ENCODE measurements around the gene CHD1L. TPM values are rescaled to one million over a fixed set of nuclear protein-coding genes. Genes with fewer than 3 reads are reported as not detected.

The CHD1L gene
- total and polyA plus RNA-seq, 2 donors from 2014 or later = 15.2 to 27.7 TPM

DNA sequence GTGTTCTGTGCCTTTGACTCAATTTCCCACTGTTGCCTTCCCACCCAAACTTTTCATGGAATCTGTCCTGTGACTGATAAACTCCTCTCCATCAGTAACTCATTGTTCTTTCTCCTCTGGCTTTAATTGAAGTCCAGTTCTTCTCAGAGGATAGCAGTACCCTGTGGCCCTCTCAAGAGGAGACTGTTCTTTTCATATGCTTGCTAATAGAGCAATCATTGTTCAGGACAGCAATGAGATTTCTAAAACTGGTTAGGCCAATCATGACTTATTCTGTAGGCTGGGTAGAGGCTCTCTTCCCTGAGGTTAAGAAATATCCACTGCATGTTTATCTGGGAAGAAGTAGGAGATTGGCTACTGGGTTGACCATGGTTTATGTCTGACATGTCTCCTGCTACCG lies 98.8 kb downstream of the CHD1L start:
- Histone ChIP-seq H3K27me3 (ENCODE audit: control insufficient read depth, insufficient read depth, low read length) (no peaks in the 10 kb centered on the region), H3K4me3 (ENCODE audit: low read length in 3 of 3) (no peak overlapping the region), H3K4me1 (ENCODE audit: control insufficient read depth in 2 of 3, insufficient read depth in 2 of 3, low read depth in 1 of 3, low read length in 3 of 3) (peaks cover 0 to 2% (median 0%) of the 10 kb centered on the region in 3 donors), H3K36me3 (ENCODE audit: control insufficient read depth in 2 of 3, insufficient read depth in 3 of 3, low read length in 3 of 3) (no peaks in the 10 kb centered on the region), H3K9me3 (ENCODE audit: control insufficient read depth in 2 of 3, insufficient read depth in 1 of 3, low read length in 3 of 3) (no peaks in the 10 kb centered on the region), H3K9ac (ENCODE audit: low read length in 3 of 3) (no peak overlapping the region), H3K27ac (ENCODE audit: low read depth in 2 of 2, low read length in 2 of 2) (no peak overlapping the region)
- intact Hi-C loops (cut with DNase I) = no loop called here
- no peak for DNase-seq
- FAIRE-seq = no peak
- TF ChIP-seq, protein P1, sequence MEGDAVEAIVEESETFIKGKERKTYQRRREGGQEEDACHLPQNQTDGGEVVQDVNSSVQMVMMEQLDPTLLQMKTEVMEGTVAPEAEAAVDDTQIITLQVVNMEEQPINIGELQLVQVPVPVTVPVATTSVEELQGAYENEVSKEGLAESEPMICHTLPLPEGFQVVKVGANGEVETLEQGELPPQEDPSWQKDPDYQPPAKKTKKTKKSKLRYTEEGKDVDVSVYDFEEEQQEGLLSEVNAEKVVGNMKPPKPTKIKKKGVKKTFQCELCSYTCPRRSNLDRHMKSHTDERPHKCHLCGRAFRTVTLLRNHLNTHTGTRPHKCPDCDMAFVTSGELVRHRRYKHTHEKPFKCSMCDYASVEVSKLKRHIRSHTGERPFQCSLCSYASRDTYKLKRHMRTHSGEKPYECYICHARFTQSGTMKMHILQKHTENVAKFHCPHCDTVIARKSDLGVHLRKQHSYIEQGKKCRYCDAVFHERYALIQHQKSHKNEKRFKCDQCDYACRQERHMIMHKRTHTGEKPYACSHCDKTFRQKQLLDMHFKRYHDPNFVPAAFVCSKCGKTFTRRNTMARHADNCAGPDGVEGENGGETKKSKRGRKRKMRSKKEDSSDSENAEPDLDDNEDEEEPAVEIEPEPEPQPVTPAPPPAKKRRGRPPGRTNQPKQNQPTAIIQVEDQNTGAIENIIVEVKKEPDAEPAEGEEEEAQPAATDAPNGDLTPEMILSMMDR (IDR thresholded peaks at IDR 0.05; ENCODE audit: borderline replicate concordance, extremely low read depth, insufficient read depth) = no peak

Other genes with a start within 250 kb of the CHD1L start
- gene PRKAB2, start 70.2 kb upstream of the CHD1L start, total RNA-seq = 12.7 TPM
- 8.7 TPM for gene PRKAB2, start 70.2 kb upstream of the CHD1L start, polyA plus RNA-seq (ENCODE audit: insufficient read depth, low read depth, low replicate concordance)
- gene FMO5, start 17.3 kb upstream of the CHD1L start, total RNA-seq = 9.5 TPM
- gene FMO5, start 17.3 kb upstream of the CHD1L start, polyA plus RNA-seq (ENCODE audit: insufficient read depth, low read depth, low replicate concordance) = 12.3 TPM